Fibroblast of skin of right quadriceps (primary cell): ENCODE results near the gene LRRC46.

Source experiments
- DNase-seq: peaks from one replicate; pipeline ENCODE4 v3.0.0-alpha.2; 2013

LRRC46 gene

GRCh38 chr17:47853616-47854015 is 22.1 kb downstream of the LRRC46 start:
- DNase-seq = no peak

GRCh38 chr17:47855737-47856136 is 24.3 kb downstream of the LRRC46 start:
- DNase-seq = no peak

GRCh38 chr17:47856830-47857229 is 25.4 kb downstream of the LRRC46 start:
- no peak for DNase-seq

- DNase-seq = no peak
Observed at GRCh38 chr17:47857551-47858455, 26.3 kb downstream of the LRRC46 start.

GRCh38 chr17:47860386-47860785 is 28.9 kb downstream of the LRRC46 start:
- no peak for DNase-seq

- DNase-seq = peak; percentile 86
Observed at GRCh38 chr17:47862621-47863440, 31.4 kb downstream of the LRRC46 start.

- no peak for DNase-seq
Observed at GRCh38 chr17:47864791-47865216, 33.3 kb downstream of the LRRC46 start.

- DNase-seq = no peak
Observed at GRCh38 chr17:47866941-47867340, 35.5 kb downstream of the LRRC46 start.

- DNase-seq = no peak
Observed at GRCh38 chr17:47867813-47868533, 36.5 kb downstream of the LRRC46 start.

- no peak for DNase-seq
Observed at GRCh38 chr17:47869114-47869513, 37.6 kb downstream of the LRRC46 start.

- no peak for DNase-seq
Observed at GRCh38 chr17:47870056-47870455, 38.6 kb downstream of the LRRC46 start.

- no peak for DNase-seq
Observed at GRCh38 chr17:47871048-47871447, 39.6 kb downstream of the LRRC46 start.

- no peak for DNase-seq
Observed at GRCh38 chr17:47872019-47872650, 40.7 kb downstream of the LRRC46 start.

GRCh38 chr17:47872651-47873161 is 41.2 kb downstream of the LRRC46 start:
- no peak for DNase-seq

- no peak for DNase-seq
Observed at GRCh38 chr17:47873200-47874090, 42.0 kb downstream of the LRRC46 start.

- no peak for DNase-seq
Observed at GRCh38 chr17:47875011-47875985, 43.8 kb downstream of the LRRC46 start.

- peak; percentile 68 for DNase-seq
Observed at GRCh38 chr17:47877368-47878034, 46.0 kb downstream of the LRRC46 start.

GRCh38 chr17:47878203-47879027 is 46.9 kb downstream of the LRRC46 start:
- no peak for DNase-seq
